Thyroid gland (tissue), 4 donors: ENCODE results near the gene SPRY1.

Source experiments
- POLR2A ChIP-seq, 2 donors: fragments of 450-650 bp; IDR thresholded peaks; one replicate each; pipeline ENCODE4 v1.6.1; 2017; ENCODE audit warnings: antibody characterized with exemption in 2 of 2, mild to moderate bottlenecking in 2 of 2, moderate library complexity in 1 of 2
- TF ChIP-seq, protein P1 (sequence below), 6 experiments: fragments of 200-600 bp in 3 of 6; fragments of 450-650 bp in 3 of 6; sonication (generic) in 3 of 6; IDR thresholded peaks; one replicate each; pipeline ENCODE4 v1.5.1; 2016 to 2019; ENCODE audit warnings: antibody characterized with exemption in 6 of 6, mild to moderate bottlenecking in 2 of 6, inconsistent platforms in 1 of 6, moderate library complexity in 1 of 6

DNA sequence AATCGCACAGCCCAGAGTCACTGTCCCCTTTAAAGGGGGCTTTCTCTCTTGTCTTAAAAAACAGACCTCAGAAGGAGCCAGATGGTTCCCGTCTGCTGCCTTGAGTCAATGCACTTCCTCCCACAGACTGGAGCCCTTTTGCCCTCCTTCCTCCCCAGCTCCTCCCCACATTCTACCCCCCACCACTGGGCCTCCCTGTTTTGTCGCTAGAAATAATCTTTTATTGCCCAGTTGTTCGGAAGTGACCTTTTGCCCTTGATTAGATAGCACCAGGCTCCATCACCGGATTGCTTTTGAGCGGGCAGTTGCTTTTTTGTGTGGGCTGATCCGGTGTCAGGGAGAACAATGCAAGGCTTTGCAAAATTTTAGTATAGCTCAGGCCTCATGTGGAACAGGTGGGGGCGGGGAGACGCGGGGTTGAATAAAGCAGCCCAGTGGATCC lies 47.7 kb downstream of the SPRY1 start:
- TF ChIP-seq, protein P1, sequence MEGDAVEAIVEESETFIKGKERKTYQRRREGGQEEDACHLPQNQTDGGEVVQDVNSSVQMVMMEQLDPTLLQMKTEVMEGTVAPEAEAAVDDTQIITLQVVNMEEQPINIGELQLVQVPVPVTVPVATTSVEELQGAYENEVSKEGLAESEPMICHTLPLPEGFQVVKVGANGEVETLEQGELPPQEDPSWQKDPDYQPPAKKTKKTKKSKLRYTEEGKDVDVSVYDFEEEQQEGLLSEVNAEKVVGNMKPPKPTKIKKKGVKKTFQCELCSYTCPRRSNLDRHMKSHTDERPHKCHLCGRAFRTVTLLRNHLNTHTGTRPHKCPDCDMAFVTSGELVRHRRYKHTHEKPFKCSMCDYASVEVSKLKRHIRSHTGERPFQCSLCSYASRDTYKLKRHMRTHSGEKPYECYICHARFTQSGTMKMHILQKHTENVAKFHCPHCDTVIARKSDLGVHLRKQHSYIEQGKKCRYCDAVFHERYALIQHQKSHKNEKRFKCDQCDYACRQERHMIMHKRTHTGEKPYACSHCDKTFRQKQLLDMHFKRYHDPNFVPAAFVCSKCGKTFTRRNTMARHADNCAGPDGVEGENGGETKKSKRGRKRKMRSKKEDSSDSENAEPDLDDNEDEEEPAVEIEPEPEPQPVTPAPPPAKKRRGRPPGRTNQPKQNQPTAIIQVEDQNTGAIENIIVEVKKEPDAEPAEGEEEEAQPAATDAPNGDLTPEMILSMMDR (IDR thresholded peaks at IDR 0.05): no peak
- TF ChIP-seq POLR2A (IDR thresholded peaks at IDR 0.05): no peak
